Measurements from ENCODE around the gene SLC37A3.

The SLC37A3 gene

GRCh38 chr7:140400381-140400780 lies 2.1 kb upstream of the SLC37A3 start:
- no peak for DNase-seq (ENCODE audit: insufficient read length, low spot score)
- no peak for FAIRE-seq
- no peak for TF ChIP-seq CTCF (IDR thresholded peaks at IDR 0.05; ENCODE audit: insufficient read depth, missing control alignments)

- no peak for FAIRE-seq
- no peak for TF ChIP-seq CTCF (IDR thresholded peaks at IDR 0.05; ENCODE audit: insufficient read depth, missing control alignments)
Observed at GRCh38 chr7:140398821-140399220, 491 bp upstream of the SLC37A3 start.

GRCh38 chr7:140393756-140394306 lies 4.5 kb downstream of the SLC37A3 start:
- DNase-seq (ENCODE audit: insufficient read length, low spot score) (no peak), FAIRE-seq (no peak)
- no peak for TF ChIP-seq CTCF (IDR thresholded peaks at IDR 0.05; ENCODE audit: insufficient read depth, missing control alignments)

More at GRCh38 chr7:140398821-140399220, 491 bp upstream of the SLC37A3 start:
- DNase-seq (ENCODE audit: insufficient read length, low spot score), result no peak

- DNase-seq (ENCODE audit: insufficient read length, low spot score) (no peak), FAIRE-seq (no peak)
- TF ChIP-seq CTCF (IDR thresholded peaks at IDR 0.05; ENCODE audit: insufficient read depth, missing control alignments), result no peak
Observed at GRCh38 chr7:140391634-140392033, 6.7 kb downstream of the SLC37A3 start.

- no peak for DNase-seq (ENCODE audit: insufficient read length, low spot score)
- FAIRE-seq, result no peak
- TF ChIP-seq CTCF (IDR thresholded peaks at IDR 0.05; ENCODE audit: insufficient read depth, missing control alignments), result no peak
Observed at GRCh38 chr7:140390466-140391190, 7.7 kb downstream of the SLC37A3 start.

- no peak for TF ChIP-seq CTCF (IDR thresholded peaks at IDR 0.05; ENCODE audit: insufficient read depth, missing control alignments)
- DNase-seq (ENCODE audit: insufficient read length, low spot score), result no peak
- FAIRE-seq, result no peak
Observed at GRCh38 chr7:140390034-140390433, 8.3 kb downstream of the SLC37A3 start.

- FAIRE-seq, result no peak
- no peak for DNase-seq (ENCODE audit: insufficient read length, low spot score)
- no peak for TF ChIP-seq CTCF (IDR thresholded peaks at IDR 0.05; ENCODE audit: insufficient read depth, missing control alignments)
Observed at GRCh38 chr7:140389445-140389844, 8.9 kb downstream of the SLC37A3 start.

Measured in D721Med (cell line).